Stimulated activated CD8-positive, alpha-beta memory T cell treated with anti-CD3 and anti-CD28 coated beads, Interleukin-4, amount 100 ng/mL, for 1 hour (primary cell): ENCODE measurements around the gene STRN4.

ENCODE experiments used
- DNase-seq, 2 donors: peaks; one replicate each; pipeline ENCODE4 v3.0.0-alpha.2; 2020; ENCODE audit warnings: low read depth in 2 of 2, low spot score in 1 of 2

Gene STRN4

DNA sequence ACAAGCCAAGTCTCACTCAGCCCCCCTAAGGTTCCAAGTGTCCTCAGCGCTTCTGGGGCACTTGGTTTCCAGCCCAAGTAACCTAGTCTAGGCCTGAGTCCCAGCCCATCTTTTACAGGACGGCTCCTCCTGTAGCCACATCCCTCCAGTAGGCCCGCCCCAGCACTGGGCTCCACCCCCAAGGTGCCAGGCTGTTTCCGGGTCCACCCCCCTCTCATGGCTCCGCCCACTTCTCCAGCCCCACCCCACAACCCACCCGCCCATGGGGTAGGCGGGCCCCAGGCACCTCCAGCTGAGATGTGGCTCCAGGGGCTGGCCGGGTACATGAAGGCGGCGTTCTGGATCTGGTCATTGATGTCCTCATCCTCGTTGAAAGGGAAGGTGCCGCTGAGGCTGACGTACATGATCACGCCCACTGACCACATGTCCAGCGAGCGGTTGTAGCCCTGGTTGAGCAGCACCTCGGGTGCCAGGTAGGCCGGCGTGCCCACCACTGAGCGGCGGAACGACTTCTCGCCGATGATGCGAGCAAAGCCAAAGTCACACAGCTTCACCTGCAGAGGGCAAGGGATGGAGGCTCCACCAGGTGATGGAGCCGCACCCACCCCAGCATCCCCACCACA is 68.0 kb downstream of the STRN4 start:
- peak in 1 of 2 donors; percentile 25 for DNase-seq

DNA sequence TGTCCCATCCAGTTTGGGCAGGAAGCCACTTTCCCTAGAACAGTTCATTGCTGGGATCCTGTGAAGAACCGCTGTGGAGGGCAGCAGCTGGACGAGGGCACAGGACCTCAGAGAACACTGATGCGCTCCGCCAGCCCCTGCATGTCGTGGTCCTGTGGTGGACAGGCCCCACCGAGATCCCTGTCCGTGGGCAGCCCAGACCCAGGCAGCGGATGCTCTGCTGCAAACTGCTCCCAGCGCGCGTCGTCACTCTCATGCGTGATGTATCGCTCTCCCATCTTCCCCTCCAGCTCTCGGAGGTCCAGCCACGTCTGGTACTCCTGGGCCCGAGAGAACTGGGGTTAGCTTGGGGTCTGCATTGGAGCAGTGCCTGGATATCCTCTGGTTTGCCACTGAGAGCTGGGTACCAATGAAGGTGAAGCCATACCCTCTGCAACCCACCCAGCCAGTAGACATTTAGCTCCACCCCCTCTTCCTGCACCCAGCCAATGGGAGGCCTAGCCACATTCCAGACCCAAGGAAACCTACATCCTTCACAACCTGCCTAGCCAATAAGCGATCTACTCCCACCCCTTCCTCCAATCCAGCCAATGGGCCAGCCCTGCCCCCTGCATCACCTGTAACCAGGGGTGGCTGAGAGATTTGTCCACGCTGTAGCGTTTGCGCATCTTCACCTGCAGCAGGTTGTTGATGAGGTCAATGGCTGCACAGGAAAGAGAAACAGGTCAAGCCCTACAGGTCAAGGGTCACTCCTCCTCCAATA is 71.7 kb downstream of the STRN4 start:
- no peak for DNase-seq

- DNase-seq, result no peak
Observed at GRCh38 chr19:46670813-46671212, 75.4 kb downstream of the STRN4 start.
